ENCODE data around the gene GAS2L3. TPM values are rescaled to one million over a fixed set of nuclear protein-coding genes. Genes with fewer than 3 reads are reported as not detected.

The GAS2L3 gene
- polyA plus RNA-seq, 3 donors: 0.53 to 1.6 (median 1.1) TPM

DNA sequence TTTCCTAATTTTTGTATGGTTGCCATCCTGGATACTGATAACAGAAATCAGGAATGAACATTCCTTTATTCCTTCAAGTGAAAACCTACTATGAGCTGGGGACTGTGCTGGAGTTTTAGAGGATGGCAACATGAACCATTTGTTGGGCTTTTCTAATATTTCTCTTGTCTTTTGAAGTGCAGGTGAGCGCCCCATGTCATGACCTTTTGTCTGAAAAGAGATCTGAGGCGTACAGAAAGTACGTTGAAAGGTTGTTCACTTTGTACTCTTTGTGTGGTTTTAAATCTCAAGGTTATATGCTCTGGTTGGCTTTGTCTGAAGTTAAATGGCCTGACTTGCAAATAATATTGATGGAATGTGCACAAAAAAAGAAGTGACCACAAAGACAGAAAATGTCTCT, 79.0 kb downstream of the GAS2L3 start:
- H3K36me3 Mint-ChIP-seq: no peaks in the 10 kb centered on the region
- no peak overlapping the region for H3K9ac ChIP-seq (ENCODE audit: insufficient read depth, low read length, poor library complexity, severe bottlenecking)
- H3K27ac Mint-ChIP-seq: no peak overlapping the region
- H3K4me2 ChIP-seq (replicated peaks; ENCODE audit: extremely low read depth, low read length, poor library complexity, severe bottlenecking): no peak overlapping the region
- H3K9me3 Mint-ChIP-seq: peaks cover 0 to 7% (median 2%) of the 10 kb centered on the region in 7 donors
- H3K27me3 Mint-ChIP-seq (ENCODE audit: low read depth in 3 of 3): peaks cover 2 to 8% (median 6%) of the 10 kb centered on the region in 3 donors
- H3K4me1 ChIP-seq (ENCODE audit: control insufficient read depth in 1 of 2, insufficient read depth in 2 of 2, low read length in 2 of 2): no peaks in the 10 kb centered on the region
- H3K4me1 Mint-ChIP-seq: no peaks in the 10 kb centered on the region
- H2AFZ ChIP-seq (ENCODE audit: insufficient read depth, low read depth, low read length, poor library complexity, severe bottlenecking): no peak overlapping the region
- H3K79me2 ChIP-seq (ENCODE audit: insufficient read depth, low read length): no peaks in the 10 kb centered on the region
- WGBS (ENCODE audit: insufficient coverage): 100% methylated on average over 2 of the region's 3 CpGs
- H3K4me3 ChIP-seq (replicated peaks in 1 of 3; ENCODE audit: low read depth in 2 of 3, low read length in 3 of 3): no peak overlapping the region
- no peak for DNase-seq
- no peaks in the 10 kb centered on the region for H3K9me3 ChIP-seq (replicated peaks in 1 of 2; ENCODE audit: control insufficient read depth in 1 of 2, insufficient read depth in 1 of 2, low read length in 2 of 2)
- H3K27ac ChIP-seq (ENCODE audit: low read depth in 1 of 2, low read length in 2 of 2): no peak overlapping the region
- no peaks in the 10 kb centered on the region for H3K27me3 ChIP-seq (ENCODE audit: control insufficient read depth in 2 of 2, insufficient read depth in 2 of 2, low read length in 2 of 2)
- no peaks in the 10 kb centered on the region for H3K36me3 ChIP-seq (replicated peaks in 1 of 2; ENCODE audit: control insufficient read depth in 1 of 2, insufficient read depth in 2 of 2, low read length in 2 of 2)
- H4K20me1 ChIP-seq (ENCODE audit: insufficient read depth, low read length): no peaks in the 10 kb centered on the region
- intact Hi-C loops (cut with micrococcal nuclease): no loop called here
- TF ChIP-seq CTCF (IDR thresholded peaks at IDR 0.05): no peak
- no peak overlapping the region for H3K4me3 Mint-ChIP-seq

DNA sequence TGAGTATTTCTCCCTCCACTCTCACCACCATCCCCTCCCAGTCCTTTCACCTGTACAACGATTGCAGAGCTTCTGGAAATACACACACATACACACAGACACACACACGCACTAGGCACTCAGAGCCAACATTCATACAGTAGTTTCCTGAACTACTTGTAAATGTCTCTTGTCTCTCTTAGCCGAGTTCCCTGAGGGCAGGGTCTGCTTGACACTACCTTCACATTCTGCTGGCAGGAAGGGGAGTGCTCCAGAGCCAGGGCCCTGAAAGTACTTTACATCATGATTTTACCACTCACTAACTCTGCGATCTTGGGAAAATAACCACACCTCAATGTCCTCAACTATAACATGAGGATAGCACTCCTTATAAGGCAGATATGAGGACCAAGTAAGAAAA, 82.7 kb downstream of the GAS2L3 start:
- Histone ChIP-seq H3K4me2 (replicated peaks; ENCODE audit: extremely low read depth, low read length, poor library complexity, severe bottlenecking) (no peak overlapping the region), H3K27ac (ENCODE audit: low read depth in 1 of 2, low read length in 2 of 2) (no peak overlapping the region), H3K9me3 (replicated peaks in 1 of 2; ENCODE audit: control insufficient read depth in 1 of 2, insufficient read depth in 1 of 2, low read length in 2 of 2) (no peaks in the 10 kb centered on the region), H3K4me1 (ENCODE audit: control insufficient read depth in 1 of 2, insufficient read depth in 2 of 2, low read length in 2 of 2) (no peaks in the 10 kb centered on the region), H3K9ac (ENCODE audit: insufficient read depth, low read length, poor library complexity, severe bottlenecking) (no peak overlapping the region), H3K36me3 (replicated peaks in 1 of 2; ENCODE audit: control insufficient read depth in 1 of 2, insufficient read depth in 2 of 2, low read length in 2 of 2) (no peaks in the 10 kb centered on the region), H2AFZ (ENCODE audit: insufficient read depth, low read depth, low read length, poor library complexity, severe bottlenecking) (no peak overlapping the region), H4K20me1 (ENCODE audit: insufficient read depth, low read length) (no peaks in the 10 kb centered on the region), H3K27me3 (ENCODE audit: control insufficient read depth in 2 of 2, insufficient read depth in 2 of 2, low read length in 2 of 2) (no peaks in the 10 kb centered on the region), H3K4me3 (replicated peaks in 1 of 3; ENCODE audit: low read depth in 2 of 3, low read length in 3 of 3) (no peak overlapping the region), H3K79me2 (ENCODE audit: insufficient read depth, low read length) (no peaks in the 10 kb centered on the region)
- 87% methylated on average over 3 of the region's 4 CpGs for WGBS (ENCODE audit: insufficient coverage)
- no peak for DNase-seq
- Mint-ChIP-seq H3K36me3 (no peaks in the 10 kb centered on the region), H3K9me3 (peaks cover 0 to 8% (median 2%) of the 10 kb centered on the region in 7 donors), H3K4me1 (peaks cover 6% of the 10 kb centered on the region), H3K4me3 (no peak overlapping the region), H3K27me3 (ENCODE audit: low read depth in 3 of 3) (peaks cover 2 to 13% (median 8%) of the 10 kb centered on the region in 3 donors), H3K27ac (no peak overlapping the region)
- intact Hi-C loops (cut with micrococcal nuclease): no loop called here
- TF ChIP-seq CTCF (IDR thresholded peaks at IDR 0.05): no peak
